AG09309 (cell line): ENCODE measurements around the gene COPS6.

Source experiments
- DNase-seq: peaks from one replicate; pipeline ENCODE4 v3.0.0-alpha.2; 2010; ENCODE audit warnings: low read depth
- H3K4me3 ChIP-seq: 2 replicates; pipeline ENCODE4 v1.5.1; 2011; ENCODE audit warnings: mild to moderate bottlenecking, low read depth, low read length, moderate library complexity; ENCODE audit not compliant: control insufficient read depth
- TF ChIP-seq, protein P1 (sequence below): IDR thresholded peaks from 2 replicates; pipeline ENCODE4 v1.5.1; 2011; ENCODE audit warnings: mild to moderate bottlenecking, low read depth, low read length, inconsistent platforms; ENCODE audit not compliant: insufficient read depth, control insufficient read depth; ENCODE audit errors: missing control alignments

The COPS6 gene

GRCh38 chr7:100075418-100075817, 13.4 kb upstream of the COPS6 start:
- DNase-seq: no peak
- TF ChIP-seq, protein P1, sequence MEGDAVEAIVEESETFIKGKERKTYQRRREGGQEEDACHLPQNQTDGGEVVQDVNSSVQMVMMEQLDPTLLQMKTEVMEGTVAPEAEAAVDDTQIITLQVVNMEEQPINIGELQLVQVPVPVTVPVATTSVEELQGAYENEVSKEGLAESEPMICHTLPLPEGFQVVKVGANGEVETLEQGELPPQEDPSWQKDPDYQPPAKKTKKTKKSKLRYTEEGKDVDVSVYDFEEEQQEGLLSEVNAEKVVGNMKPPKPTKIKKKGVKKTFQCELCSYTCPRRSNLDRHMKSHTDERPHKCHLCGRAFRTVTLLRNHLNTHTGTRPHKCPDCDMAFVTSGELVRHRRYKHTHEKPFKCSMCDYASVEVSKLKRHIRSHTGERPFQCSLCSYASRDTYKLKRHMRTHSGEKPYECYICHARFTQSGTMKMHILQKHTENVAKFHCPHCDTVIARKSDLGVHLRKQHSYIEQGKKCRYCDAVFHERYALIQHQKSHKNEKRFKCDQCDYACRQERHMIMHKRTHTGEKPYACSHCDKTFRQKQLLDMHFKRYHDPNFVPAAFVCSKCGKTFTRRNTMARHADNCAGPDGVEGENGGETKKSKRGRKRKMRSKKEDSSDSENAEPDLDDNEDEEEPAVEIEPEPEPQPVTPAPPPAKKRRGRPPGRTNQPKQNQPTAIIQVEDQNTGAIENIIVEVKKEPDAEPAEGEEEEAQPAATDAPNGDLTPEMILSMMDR: no peak
- no peak overlapping the region for H3K4me3 ChIP-seq

GRCh38 chr7:100077205-100077604, 11.6 kb upstream of the COPS6 start:
- TF ChIP-seq, protein P1: no peak
- H3K4me3 ChIP-seq: no peak overlapping the region
- no peak for DNase-seq

DNA sequence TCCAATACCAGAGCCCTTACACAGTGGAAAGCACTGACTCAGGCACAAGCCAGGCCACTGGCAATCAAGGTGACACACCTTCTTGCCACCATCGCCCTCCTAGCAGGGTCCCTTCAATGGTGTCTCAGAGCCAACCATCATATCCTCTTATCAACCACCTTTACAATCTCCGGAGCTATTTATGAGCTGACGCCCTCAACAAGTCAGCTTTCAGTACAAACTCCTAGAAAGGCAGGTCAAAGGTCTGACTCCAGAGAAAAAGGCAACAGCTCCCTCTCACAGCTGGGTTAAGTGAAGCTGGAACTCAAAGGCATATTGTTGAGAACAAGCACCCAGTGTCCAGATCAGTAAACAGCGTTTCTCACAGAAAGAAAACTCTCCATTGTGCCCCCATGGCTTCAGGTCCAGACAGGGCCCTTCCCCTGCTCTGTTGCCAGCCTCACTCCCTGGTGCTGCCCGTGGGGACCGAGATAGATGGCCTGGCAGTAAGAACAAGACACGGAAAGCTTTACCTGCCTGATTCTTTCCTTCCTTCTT, 9.7 kb upstream of the COPS6 start:
- TF ChIP-seq, protein P1: no peak
- H3K4me3 ChIP-seq: no peak overlapping the region
- DNase-seq: no peak

GRCh38 chr7:100080907-100081534, 7.7 kb upstream of the COPS6 start:
- TF ChIP-seq, protein P1: no peak
- DNase-seq: no peak

GRCh38 chr7:100081535-100082102, 7.2 kb upstream of the COPS6 start, which contains the start of gene ZNF3:
Gene ZNF3, minus strand, starts transcription at chr7:100081723. Its CDS starts 4,366 bp downstream, at chr7:100077357.
- peak; percentile 97 for DNase-seq
- TF ChIP-seq, protein P1: peak; percentile 88

More at GRCh38 chr7:100080907-100081534, 7.7 kb upstream of the COPS6 start:
- H3K4me3 ChIP-seq: peak overlapping the region; percentile 99

GRCh38 chr7:100082978-100083377, 5.8 kb upstream of the COPS6 start:
- TF ChIP-seq, protein P1: no peak
- no peak for DNase-seq
- H3K4me3 ChIP-seq: no peak overlapping the region

More at GRCh38 chr7:100081535-100082102, 7.2 kb upstream of the COPS6 start, which contains the start of gene ZNF3:
- peak within 1 kb of the TSS; percentile 99 for H3K4me3 ChIP-seq
